Measurements from ENCODE around the gene BRD1.

DNA sequence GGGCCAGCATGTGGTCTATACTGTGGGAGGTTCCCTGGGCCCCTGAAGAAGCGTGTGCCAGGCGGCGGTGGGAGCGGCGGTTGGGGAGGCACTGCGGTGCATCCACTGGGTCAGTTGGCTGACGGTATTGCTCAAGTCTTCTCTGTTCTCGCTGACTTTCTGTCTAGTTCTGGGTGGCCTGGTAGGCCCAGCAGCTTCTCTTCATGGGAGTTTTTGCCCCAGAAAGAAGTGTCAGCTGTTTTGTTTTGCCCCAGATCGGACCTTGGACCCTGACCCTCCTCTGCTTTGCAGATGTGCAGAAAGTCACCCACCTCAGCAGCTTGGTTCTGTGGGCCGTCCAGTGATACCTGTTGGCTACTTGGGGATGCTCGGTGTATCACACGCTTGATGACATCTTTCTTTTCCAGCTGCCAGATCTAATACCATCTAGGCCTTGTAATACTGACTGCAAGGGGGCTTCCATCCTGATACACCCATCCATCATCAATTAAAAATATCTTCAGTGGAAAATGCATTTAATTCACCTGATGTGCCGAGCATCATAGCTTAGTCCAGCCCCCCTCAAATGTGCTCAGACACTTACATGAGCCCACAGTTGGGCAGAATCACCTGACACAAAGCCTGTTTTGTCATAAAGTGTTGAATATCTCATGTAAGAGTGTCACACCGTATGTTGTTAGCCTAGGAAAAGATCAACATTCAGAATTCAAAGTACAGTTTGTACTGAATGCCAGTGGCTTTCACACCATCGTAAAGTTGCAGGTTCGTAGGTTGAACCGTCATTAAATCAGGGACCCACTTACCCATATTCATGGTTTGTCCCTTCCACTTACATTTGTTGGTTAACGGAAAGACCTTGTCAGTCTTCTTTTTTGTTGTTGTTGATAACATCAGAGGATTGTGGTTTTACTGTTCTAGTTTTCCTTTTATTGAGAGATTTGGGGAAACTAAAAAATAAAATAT, 39.9 kb upstream of the BRD1 start:
- TF ChIP-seq, protein P1, sequence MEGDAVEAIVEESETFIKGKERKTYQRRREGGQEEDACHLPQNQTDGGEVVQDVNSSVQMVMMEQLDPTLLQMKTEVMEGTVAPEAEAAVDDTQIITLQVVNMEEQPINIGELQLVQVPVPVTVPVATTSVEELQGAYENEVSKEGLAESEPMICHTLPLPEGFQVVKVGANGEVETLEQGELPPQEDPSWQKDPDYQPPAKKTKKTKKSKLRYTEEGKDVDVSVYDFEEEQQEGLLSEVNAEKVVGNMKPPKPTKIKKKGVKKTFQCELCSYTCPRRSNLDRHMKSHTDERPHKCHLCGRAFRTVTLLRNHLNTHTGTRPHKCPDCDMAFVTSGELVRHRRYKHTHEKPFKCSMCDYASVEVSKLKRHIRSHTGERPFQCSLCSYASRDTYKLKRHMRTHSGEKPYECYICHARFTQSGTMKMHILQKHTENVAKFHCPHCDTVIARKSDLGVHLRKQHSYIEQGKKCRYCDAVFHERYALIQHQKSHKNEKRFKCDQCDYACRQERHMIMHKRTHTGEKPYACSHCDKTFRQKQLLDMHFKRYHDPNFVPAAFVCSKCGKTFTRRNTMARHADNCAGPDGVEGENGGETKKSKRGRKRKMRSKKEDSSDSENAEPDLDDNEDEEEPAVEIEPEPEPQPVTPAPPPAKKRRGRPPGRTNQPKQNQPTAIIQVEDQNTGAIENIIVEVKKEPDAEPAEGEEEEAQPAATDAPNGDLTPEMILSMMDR (IDR thresholded peaks at IDR 0.05; ENCODE audit: insufficient read depth, low read length): no peak
- peak; percentile 57; the same call in 1 of the 2 replicates for TF ChIP-seq POLR2AphosphoS5 (IDR thresholded peaks at IDR 0.05; ENCODE audit: low read depth)
